HG03108 (cell line): Measurements from ENCODE around the gene ABHD5.
"Not testable (repeated sequence)": the region's sequence is repeated elsewhere in the genome, so short reads cannot be mapped to it uniquely, and the experiment has no call there.

ENCODE experiments used
- ATAC-seq: cut with Tn5 transposase; IDR thresholded peaks from one replicate; pipeline ENCODE4 v1.9.1; 2021; ENCODE audit warnings: moderate library complexity; ENCODE audit not compliant: unreplicated experiment

Gene ABHD5

GRCh38 chr3:43690400-43691119, at the start of gene ABHD5:
ABHD5 (plus strand) TSS chr3:43690938; CDS start chr3:43690993, 55 bp downstream.
- ATAC-seq: peak; percentile 81

- no peak for ATAC-seq
These were observed 49.2 kb upstream of the ABHD5 start for GRCh38 chr3:43641306-43642114.

GRCh38 chr3:43644443-43644842, 46.3 kb upstream of the ABHD5 start:
- ATAC-seq: no peak

GRCh38 chr3:43647331-43648166, 43.2 kb upstream of the ABHD5 start:
- no peak for ATAC-seq

GRCh38 chr3:43648957-43649356, 41.8 kb upstream of the ABHD5 start:
- no peak for ATAC-seq

GRCh38 chr3:43649365-43649968, 41.3 kb upstream of the ABHD5 start:
- ATAC-seq: no peak

GRCh38 chr3:43650345-43650744, 40.4 kb upstream of the ABHD5 start:
- no peak for ATAC-seq

- ATAC-seq: not testable (repeated sequence)
These were observed 34.3 kb upstream of the ABHD5 start for GRCh38 chr3:43656390-43656789.

- ATAC-seq: no peak
These were observed 31.4 kb upstream of the ABHD5 start for GRCh38 chr3:43659250-43659880.

GRCh38 chr3:43661376-43661775, 29.4 kb upstream of the ABHD5 start:
- ATAC-seq: not testable (repeated sequence)

- not testable (repeated sequence) for ATAC-seq
These were observed 25.7 kb upstream of the ABHD5 start for GRCh38 chr3:43665011-43665410.

- no peak for ATAC-seq
These were observed 19.9 kb upstream of the ABHD5 start for GRCh38 chr3:43670635-43671522.

- ATAC-seq: no peak
These were observed 16.2 kb upstream of the ABHD5 start for GRCh38 chr3:43674345-43675085.

GRCh38 chr3:43675593-43675992, 15.1 kb upstream of the ABHD5 start:
- no peak for ATAC-seq

- no peak for ATAC-seq
These were observed 14.3 kb upstream of the ABHD5 start for GRCh38 chr3:43676441-43676840.

- not testable (repeated sequence) for ATAC-seq
These were observed 12.4 kb upstream of the ABHD5 start for GRCh38 chr3:43678375-43678774.

- not testable (repeated sequence) for ATAC-seq
These were observed 11.8 kb upstream of the ABHD5 start for GRCh38 chr3:43678887-43679449.

GRCh38 chr3:43680857-43681256, 9.9 kb upstream of the ABHD5 start:
- not testable (repeated sequence) for ATAC-seq
